ENCODE data around the gene ZC3H12D. TPM values are rescaled to one million over a fixed set of nuclear protein-coding genes. Genes with fewer than 3 reads are reported as not detected.

Gene ZC3H12D
- total RNA-seq, 3 donors from 2014 or later (not counting 1 experiment from before 2014, with no cell fraction given), result 0.49 to 7.7 (median 4.1) TPM

DNA sequence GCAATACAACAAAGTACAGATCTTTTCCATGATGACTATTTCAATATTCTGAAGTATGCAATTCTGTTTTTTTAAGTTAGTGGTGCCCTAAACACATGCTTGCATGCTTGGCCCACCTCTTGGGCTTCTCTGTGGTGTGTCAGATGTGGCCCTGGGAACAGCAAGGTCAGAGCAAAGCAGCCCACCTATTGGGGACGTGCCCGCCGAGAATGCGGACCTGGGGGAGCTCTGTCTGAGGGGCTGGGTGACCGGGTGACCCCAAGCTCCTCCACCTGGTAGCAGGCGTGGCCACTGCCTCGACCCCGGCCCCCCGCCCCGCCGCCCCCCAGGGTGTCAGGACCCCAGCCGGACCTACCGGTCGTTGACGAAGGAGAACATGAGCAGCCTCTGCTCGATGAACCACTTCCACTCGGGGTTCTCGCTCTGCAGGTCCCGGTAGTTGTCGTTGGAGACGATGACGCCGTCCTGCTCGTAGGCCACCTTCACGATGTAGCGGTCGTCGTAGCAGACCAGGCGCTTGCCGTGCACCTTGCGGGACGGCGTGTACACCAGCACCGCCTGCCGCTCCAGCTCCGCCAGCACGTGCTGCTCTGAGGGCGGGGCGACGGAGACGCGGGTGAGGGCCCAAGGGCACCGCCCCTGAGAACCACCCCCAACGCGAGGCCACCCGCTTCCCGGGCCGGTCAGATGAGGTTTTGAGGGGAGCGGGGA lies 28.3 kb downstream of the ZC3H12D start:
- Histone ChIP-seq H3K27ac (ENCODE audit: low read length) (no peak overlapping the region), H3K27me3 (ENCODE audit: control insufficient read depth, insufficient read depth, low read length) (no peaks in the 10 kb centered on the region), H3K4me3 (ENCODE audit: low read length) (no peak overlapping the region), H3K9me3 (ENCODE audit: control insufficient read depth, insufficient read depth, low read length) (no peaks in the 10 kb centered on the region), H3K36me3 (ENCODE audit: control insufficient read depth, insufficient read depth, low read length) (peaks cover 7% of the 10 kb centered on the region), H3K4me1 (ENCODE audit: control insufficient read depth, insufficient read depth, low read length) (no peaks in the 10 kb centered on the region)
- TF ChIP-seq, protein P1, sequence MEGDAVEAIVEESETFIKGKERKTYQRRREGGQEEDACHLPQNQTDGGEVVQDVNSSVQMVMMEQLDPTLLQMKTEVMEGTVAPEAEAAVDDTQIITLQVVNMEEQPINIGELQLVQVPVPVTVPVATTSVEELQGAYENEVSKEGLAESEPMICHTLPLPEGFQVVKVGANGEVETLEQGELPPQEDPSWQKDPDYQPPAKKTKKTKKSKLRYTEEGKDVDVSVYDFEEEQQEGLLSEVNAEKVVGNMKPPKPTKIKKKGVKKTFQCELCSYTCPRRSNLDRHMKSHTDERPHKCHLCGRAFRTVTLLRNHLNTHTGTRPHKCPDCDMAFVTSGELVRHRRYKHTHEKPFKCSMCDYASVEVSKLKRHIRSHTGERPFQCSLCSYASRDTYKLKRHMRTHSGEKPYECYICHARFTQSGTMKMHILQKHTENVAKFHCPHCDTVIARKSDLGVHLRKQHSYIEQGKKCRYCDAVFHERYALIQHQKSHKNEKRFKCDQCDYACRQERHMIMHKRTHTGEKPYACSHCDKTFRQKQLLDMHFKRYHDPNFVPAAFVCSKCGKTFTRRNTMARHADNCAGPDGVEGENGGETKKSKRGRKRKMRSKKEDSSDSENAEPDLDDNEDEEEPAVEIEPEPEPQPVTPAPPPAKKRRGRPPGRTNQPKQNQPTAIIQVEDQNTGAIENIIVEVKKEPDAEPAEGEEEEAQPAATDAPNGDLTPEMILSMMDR (IDR thresholded peaks at IDR 0.05), result no peak
- Mint-ChIP-seq H3K27me3 (ENCODE audit: low read depth in 2 of 2) (no peaks in the 10 kb centered on the region), H3K27ac (no peak overlapping the region), H3K4me3 (no peak overlapping the region), H3K4me1 (no peaks in the 10 kb centered on the region), H3K36me3 (no peaks in the 10 kb centered on the region), H3K9me3 (no peaks in the 10 kb centered on the region)
- intact Hi-C loops (cut with micrococcal nuclease), result no loop called here
- WGBS (ENCODE audit: insufficient coverage), result 97% methylated on average over 49 of the region's 49 CpGs
- ATAC-seq, result no peak
- DNase-seq, result no peak

DNA sequence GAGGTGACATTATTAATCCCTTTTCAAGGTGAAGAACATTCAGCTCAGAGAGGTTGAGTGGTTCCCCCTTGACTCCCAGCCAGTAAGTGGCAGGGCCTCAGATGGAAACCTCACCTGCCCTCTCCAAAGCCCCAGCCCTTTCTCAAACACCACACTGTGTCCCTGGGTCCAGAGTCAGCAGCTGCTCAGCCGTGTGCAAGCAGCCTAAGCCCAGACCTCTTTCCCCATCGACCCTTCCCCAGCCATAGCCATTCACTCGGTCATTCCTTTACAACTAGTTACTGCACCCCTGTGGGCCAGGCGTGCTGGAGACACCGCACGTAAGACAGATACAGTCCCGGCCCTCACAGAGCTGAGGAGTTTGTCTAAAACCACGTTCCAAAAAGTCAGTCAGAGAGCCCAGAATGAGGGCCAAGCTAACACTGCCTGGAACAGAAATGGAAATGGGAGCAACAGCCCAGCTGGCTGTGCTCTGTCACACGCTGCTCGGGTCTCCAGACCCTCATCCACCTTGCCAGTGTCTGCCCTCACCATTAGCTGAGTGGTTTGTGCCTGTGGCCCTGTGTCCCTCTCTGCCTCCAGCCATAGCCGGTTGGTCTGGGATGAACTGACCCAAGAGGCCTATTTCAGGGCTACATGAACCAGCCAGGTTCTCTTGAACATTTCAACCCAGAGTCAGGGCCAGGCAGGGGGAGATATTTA lies 29.6 kb downstream of the ZC3H12D start:
- H3K9me3 Mint-ChIP-seq, result no peaks in the 10 kb centered on the region
- WGBS (ENCODE audit: insufficient coverage), result 88% methylated on average over 11 of the region's 11 CpGs
- Histone ChIP-seq H3K4me1 (ENCODE audit: control insufficient read depth, insufficient read depth, low read length) (peaks cover 5% of the 10 kb centered on the region), H3K27ac (ENCODE audit: low read length) (no peak overlapping the region), H3K36me3 (ENCODE audit: control insufficient read depth, insufficient read depth, low read length) (peaks cover 7% of the 10 kb centered on the region), H3K27me3 (ENCODE audit: control insufficient read depth, insufficient read depth, low read length) (no peaks in the 10 kb centered on the region), H3K9me3 (ENCODE audit: control insufficient read depth, insufficient read depth, low read length) (no peaks in the 10 kb centered on the region), H3K4me3 (ENCODE audit: low read length) (no peak overlapping the region)
- H3K27me3 Mint-ChIP-seq (ENCODE audit: low read depth in 2 of 2), result peaks cover 0 to 4% of the 10 kb centered on the region in 2 donors
- TF ChIP-seq, protein P1 (IDR thresholded peaks at IDR 0.05), result no peak
- no peaks in the 10 kb centered on the region for H3K36me3 Mint-ChIP-seq
- ATAC-seq, result no peak
- no peak for DNase-seq
- H3K27ac Mint-ChIP-seq, result no peak overlapping the region
- intact Hi-C loops (cut with micrococcal nuclease), result no loop called here
- H3K4me1 Mint-ChIP-seq, result no peaks in the 10 kb centered on the region
- H3K4me3 Mint-ChIP-seq, result no peak overlapping the region

- no peak overlapping the region for H3K4me3 Mint-ChIP-seq
- intact Hi-C loops (cut with micrococcal nuclease), result no loop called here
- H3K4me3 ChIP-seq (ENCODE audit: low read length), result no peak overlapping the region
- ATAC-seq (no peak), DNase-seq (no peak)
- no peak overlapping the region for H3K27ac ChIP-seq (ENCODE audit: low read length)
- no peaks in the 10 kb centered on the region for H3K36me3 Mint-ChIP-seq
- no peaks in the 10 kb centered on the region for H3K27me3 ChIP-seq (ENCODE audit: control insufficient read depth, insufficient read depth, low read length)
- 64% methylated on average over 15 of the region's 15 CpGs for WGBS (ENCODE audit: insufficient coverage)
- TF ChIP-seq, protein P1 (IDR thresholded peaks at IDR 0.05), result no peak
- no peaks in the 10 kb centered on the region for H3K4me1 Mint-ChIP-seq
- peaks cover 5% of the 10 kb centered on the region for H3K4me1 ChIP-seq (ENCODE audit: control insufficient read depth, insufficient read depth, low read length)
- no peaks in the 10 kb centered on the region for H3K36me3 ChIP-seq (ENCODE audit: control insufficient read depth, insufficient read depth, low read length)
- H3K9me3 Mint-ChIP-seq, result no peaks in the 10 kb centered on the region
- peaks cover 0 to 9% of the 10 kb centered on the region in 2 donors for H3K27me3 Mint-ChIP-seq (ENCODE audit: low read depth in 2 of 2)
- no peaks in the 10 kb centered on the region for H3K9me3 ChIP-seq (ENCODE audit: control insufficient read depth, insufficient read depth, low read length)
- no peak overlapping the region for H3K27ac Mint-ChIP-seq
Measured at GRCh38 chr6:149454346-149454848, 30.4 kb downstream of the ZC3H12D start.
